Measurements from ENCODE around the gene SH2D2A.

Gene SH2D2A

GRCh38 chr1:156853761-156854160 lies 37.1 kb upstream of the SH2D2A start:
- Histone ChIP-seq H3K9me3 (ENCODE audit: insufficient read depth, low read length) (no peaks in the 10 kb centered on the region), H3K27me3 (ENCODE audit: low read length) (no peaks in the 10 kb centered on the region), H3F3A (ENCODE audit: insufficient read depth) (no peaks in the 10 kb centered on the region), H3K27ac (ENCODE audit: low read depth, low read length) (no peak overlapping the region), H4K20me1 (ENCODE audit: low read depth, low read length) (no peaks in the 10 kb centered on the region), H3K9me2 (replicated peaks; ENCODE audit: insufficient read depth, low read length) (no peaks in the 10 kb centered on the region), H3K9ac (ENCODE audit: low read length) (no peak overlapping the region), H3K36me3 (ENCODE audit: low read length) (no peaks in the 10 kb centered on the region), H3K4me2 (ENCODE audit: low read depth, low read length, poor library complexity, severe bottlenecking) (no peak overlapping the region), H2AFZ (ENCODE audit: low read depth, low read length, severe bottlenecking) (no peak overlapping the region), H3K4me3 (ENCODE audit: insufficient read depth, low read length, poor library complexity, severe bottlenecking) (no peak overlapping the region), H3K79me2 (ENCODE audit: insufficient read depth, low read length) (no peaks in the 10 kb centered on the region)
- TF ChIP-seq, protein P1, sequence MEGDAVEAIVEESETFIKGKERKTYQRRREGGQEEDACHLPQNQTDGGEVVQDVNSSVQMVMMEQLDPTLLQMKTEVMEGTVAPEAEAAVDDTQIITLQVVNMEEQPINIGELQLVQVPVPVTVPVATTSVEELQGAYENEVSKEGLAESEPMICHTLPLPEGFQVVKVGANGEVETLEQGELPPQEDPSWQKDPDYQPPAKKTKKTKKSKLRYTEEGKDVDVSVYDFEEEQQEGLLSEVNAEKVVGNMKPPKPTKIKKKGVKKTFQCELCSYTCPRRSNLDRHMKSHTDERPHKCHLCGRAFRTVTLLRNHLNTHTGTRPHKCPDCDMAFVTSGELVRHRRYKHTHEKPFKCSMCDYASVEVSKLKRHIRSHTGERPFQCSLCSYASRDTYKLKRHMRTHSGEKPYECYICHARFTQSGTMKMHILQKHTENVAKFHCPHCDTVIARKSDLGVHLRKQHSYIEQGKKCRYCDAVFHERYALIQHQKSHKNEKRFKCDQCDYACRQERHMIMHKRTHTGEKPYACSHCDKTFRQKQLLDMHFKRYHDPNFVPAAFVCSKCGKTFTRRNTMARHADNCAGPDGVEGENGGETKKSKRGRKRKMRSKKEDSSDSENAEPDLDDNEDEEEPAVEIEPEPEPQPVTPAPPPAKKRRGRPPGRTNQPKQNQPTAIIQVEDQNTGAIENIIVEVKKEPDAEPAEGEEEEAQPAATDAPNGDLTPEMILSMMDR (IDR thresholded peaks at IDR 0.05; ENCODE audit: insufficient read depth, low read length, poor library complexity, severe bottlenecking) = no peak
- TF ChIP-seq EZH2phosphoT487 (conservative IDR thresholded peaks at IDR 0.05; ENCODE audit: low read length) = no peak

DNA sequence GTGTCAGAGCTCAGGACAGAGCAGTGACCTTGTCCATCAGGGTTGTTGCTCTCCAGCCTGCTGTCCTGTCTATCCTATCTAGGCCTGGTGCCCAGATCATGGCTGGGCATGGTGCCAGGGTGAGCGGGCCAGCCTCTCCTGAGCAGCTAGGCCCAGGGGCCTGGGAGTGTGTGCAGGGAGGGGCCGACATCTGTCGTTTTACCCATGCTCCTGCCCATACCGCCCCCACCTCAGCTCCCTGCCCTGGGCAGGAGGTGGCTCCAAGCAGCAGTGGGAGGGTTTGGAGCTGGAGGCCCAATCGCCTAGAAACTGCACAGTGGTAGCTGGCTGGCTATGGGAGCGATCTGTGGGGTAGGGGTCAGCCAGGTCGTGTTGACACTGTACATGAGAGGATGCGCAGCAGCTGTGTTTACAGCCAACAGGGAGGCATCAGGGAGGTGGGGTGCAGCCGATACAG lies 35.8 kb upstream of the SH2D2A start:
- Histone ChIP-seq H3K4me2 (ENCODE audit: low read depth, low read length, poor library complexity, severe bottlenecking) (no peak overlapping the region), H3K27me3 (ENCODE audit: low read length) (no peaks in the 10 kb centered on the region), H3K9me3 (ENCODE audit: insufficient read depth, low read length) (no peaks in the 10 kb centered on the region), H3K27ac (ENCODE audit: low read depth, low read length) (no peak overlapping the region), H3K36me3 (ENCODE audit: low read length) (no peaks in the 10 kb centered on the region), H4K20me1 (ENCODE audit: low read depth, low read length) (no peaks in the 10 kb centered on the region), H3K79me2 (ENCODE audit: insufficient read depth, low read length) (no peaks in the 10 kb centered on the region), H3K4me3 (ENCODE audit: insufficient read depth, low read length, poor library complexity, severe bottlenecking) (no peak overlapping the region), H3K9me2 (replicated peaks; ENCODE audit: insufficient read depth, low read length) (no peaks in the 10 kb centered on the region), H3F3A (ENCODE audit: insufficient read depth) (no peaks in the 10 kb centered on the region), H2AFZ (ENCODE audit: low read depth, low read length, severe bottlenecking) (no peak overlapping the region), H3K9ac (ENCODE audit: low read length) (no peak overlapping the region)
- TF ChIP-seq EZH2phosphoT487 (conservative IDR thresholded peaks at IDR 0.05; ENCODE audit: low read length) = no peak

DNA sequence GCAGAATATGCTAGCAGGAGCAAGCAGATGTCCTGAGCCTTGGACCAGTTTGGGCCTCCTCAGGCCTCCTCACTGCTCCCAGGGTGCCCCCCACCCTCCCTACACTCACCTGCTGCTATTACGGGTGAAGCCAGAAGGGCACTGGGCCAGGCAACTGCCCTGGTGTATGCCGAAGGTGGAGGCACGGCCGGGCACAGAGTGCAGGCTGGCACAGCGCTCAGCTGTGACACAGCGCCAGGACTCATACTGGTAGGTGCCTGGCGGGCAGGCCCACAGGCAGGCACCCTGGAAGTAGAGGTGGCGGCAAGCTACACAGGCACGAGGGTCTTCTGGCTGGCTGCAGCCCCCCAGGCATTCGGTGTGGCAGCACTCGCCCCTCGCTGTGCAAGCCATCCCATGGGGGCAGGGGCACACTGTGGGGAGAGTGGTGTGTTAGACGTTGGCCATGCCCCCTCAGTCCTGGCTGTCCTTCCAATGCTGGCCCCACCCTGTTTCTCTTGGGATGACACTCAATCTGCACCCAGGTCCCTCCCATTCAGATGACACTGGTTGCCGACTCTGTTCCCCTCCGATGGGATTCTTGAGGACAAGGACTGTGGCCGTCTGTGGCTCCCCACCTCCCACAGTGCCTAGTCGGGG lies 35.2 kb upstream of the SH2D2A start:
- TF ChIP-seq EZH2phosphoT487 (conservative IDR thresholded peaks at IDR 0.05; ENCODE audit: low read length) = no peak
- TF ChIP-seq, protein P1 (IDR thresholded peaks at IDR 0.05; ENCODE audit: insufficient read depth, low read length, poor library complexity, severe bottlenecking) = no peak
- no peaks in the 10 kb centered on the region for H3K79me2 ChIP-seq (ENCODE audit: insufficient read depth, low read length)
- H3K27ac ChIP-seq (ENCODE audit: low read depth, low read length) = no peak overlapping the region
- no peaks in the 10 kb centered on the region for H3K36me3 ChIP-seq (ENCODE audit: low read length)
- no peaks in the 10 kb centered on the region for H3K9me2 ChIP-seq (replicated peaks; ENCODE audit: insufficient read depth, low read length)
- no peak overlapping the region for H2AFZ ChIP-seq (ENCODE audit: low read depth, low read length, severe bottlenecking)
- no peaks in the 10 kb centered on the region for H3K27me3 ChIP-seq (ENCODE audit: low read length)
- H3K9me3 ChIP-seq (ENCODE audit: insufficient read depth, low read length) = no peaks in the 10 kb centered on the region
- H3F3A ChIP-seq (ENCODE audit: insufficient read depth) = no peaks in the 10 kb centered on the region
- H3K4me2 ChIP-seq (ENCODE audit: low read depth, low read length, poor library complexity, severe bottlenecking) = no peak overlapping the region
- no peaks in the 10 kb centered on the region for H4K20me1 ChIP-seq (ENCODE audit: low read depth, low read length)
- no peak overlapping the region for H3K4me3 ChIP-seq (ENCODE audit: insufficient read depth, low read length, poor library complexity, severe bottlenecking)
- H3K9ac ChIP-seq (ENCODE audit: low read length) = no peak overlapping the region

- Histone ChIP-seq H3K79me2 (ENCODE audit: insufficient read depth, low read length) (no peaks in the 10 kb centered on the region), H3K9me3 (ENCODE audit: insufficient read depth, low read length) (no peaks in the 10 kb centered on the region), H3K36me3 (ENCODE audit: low read length) (no peaks in the 10 kb centered on the region), H2AFZ (ENCODE audit: low read depth, low read length, severe bottlenecking) (no peak overlapping the region), H3K4me3 (ENCODE audit: insufficient read depth, low read length, poor library complexity, severe bottlenecking) (no peak overlapping the region), H3K9ac (ENCODE audit: low read length) (no peak overlapping the region), H3K9me2 (replicated peaks; ENCODE audit: insufficient read depth, low read length) (no peaks in the 10 kb centered on the region), H3K27me3 (ENCODE audit: low read length) (no peaks in the 10 kb centered on the region), H3K4me2 (ENCODE audit: low read depth, low read length, poor library complexity, severe bottlenecking) (no peak overlapping the region), H4K20me1 (ENCODE audit: low read depth, low read length) (no peaks in the 10 kb centered on the region), H3F3A (ENCODE audit: insufficient read depth) (no peaks in the 10 kb centered on the region), H3K27ac (ENCODE audit: low read depth, low read length) (no peak overlapping the region)
- TF ChIP-seq, protein P1 (IDR thresholded peaks at IDR 0.05; ENCODE audit: insufficient read depth, low read length, poor library complexity, severe bottlenecking) = no peak
- TF ChIP-seq EZH2phosphoT487 (conservative IDR thresholded peaks at IDR 0.05; ENCODE audit: low read length) = no peak
These were observed 32.5 kb upstream of the SH2D2A start for GRCh38 chr1:156849151-156849496.

Data from SU-DHL-6 (cell line).